ENCODE measurements around the gene ZNF496. TPM values are rescaled to one million over a fixed set of nuclear protein-coding genes. Genes with fewer than 3 reads are reported as not detected.
A peak's percentile ranks its signal among the peaks of the same experiment; 100 is the strongest.

Gene ZNF496
- total and polyA plus RNA-seq, 2 donors from 2014 or later, result 6.3 to 27.0 TPM

DNA sequence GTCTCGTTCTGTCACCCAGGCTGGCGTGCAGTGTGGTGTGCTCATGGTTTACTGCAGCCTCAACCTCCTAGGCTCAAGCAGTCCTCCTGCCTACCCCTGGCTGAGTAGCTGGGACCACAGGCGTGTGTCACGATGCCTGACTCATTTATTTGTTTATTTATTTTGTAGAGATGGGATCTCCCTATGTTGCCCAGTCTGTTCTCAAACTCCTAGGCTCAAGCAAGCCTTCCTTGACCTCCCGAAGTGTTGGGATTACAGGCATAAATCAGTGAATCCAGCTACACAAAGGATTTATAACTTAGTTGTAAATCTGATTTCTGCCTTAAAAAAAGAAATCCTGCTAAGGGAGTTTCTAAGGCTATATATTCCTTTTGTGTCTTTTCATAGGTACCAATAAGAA, 30.5 kb upstream of the ZNF496 start:
- TF ChIP-seq, protein P1, sequence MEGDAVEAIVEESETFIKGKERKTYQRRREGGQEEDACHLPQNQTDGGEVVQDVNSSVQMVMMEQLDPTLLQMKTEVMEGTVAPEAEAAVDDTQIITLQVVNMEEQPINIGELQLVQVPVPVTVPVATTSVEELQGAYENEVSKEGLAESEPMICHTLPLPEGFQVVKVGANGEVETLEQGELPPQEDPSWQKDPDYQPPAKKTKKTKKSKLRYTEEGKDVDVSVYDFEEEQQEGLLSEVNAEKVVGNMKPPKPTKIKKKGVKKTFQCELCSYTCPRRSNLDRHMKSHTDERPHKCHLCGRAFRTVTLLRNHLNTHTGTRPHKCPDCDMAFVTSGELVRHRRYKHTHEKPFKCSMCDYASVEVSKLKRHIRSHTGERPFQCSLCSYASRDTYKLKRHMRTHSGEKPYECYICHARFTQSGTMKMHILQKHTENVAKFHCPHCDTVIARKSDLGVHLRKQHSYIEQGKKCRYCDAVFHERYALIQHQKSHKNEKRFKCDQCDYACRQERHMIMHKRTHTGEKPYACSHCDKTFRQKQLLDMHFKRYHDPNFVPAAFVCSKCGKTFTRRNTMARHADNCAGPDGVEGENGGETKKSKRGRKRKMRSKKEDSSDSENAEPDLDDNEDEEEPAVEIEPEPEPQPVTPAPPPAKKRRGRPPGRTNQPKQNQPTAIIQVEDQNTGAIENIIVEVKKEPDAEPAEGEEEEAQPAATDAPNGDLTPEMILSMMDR (IDR thresholded peaks at IDR 0.05; ENCODE audit: borderline replicate concordance, extremely low read depth, insufficient read depth), result no peak
- Histone ChIP-seq H3K9me3 (ENCODE audit: control insufficient read depth in 2 of 3, insufficient read depth in 1 of 3, low read length in 3 of 3) (no peaks in the 10 kb centered on the region), H3K27me3 (ENCODE audit: control insufficient read depth, insufficient read depth, low read length) (no peaks in the 10 kb centered on the region), H3K36me3 (ENCODE audit: control insufficient read depth in 2 of 3, insufficient read depth in 3 of 3, low read length in 3 of 3) (no peaks in the 10 kb centered on the region), H3K27ac (ENCODE audit: low read depth in 2 of 2, low read length in 2 of 2) (no peak overlapping the region), H3K9ac (ENCODE audit: low read length in 3 of 3) (no peak overlapping the region), H3K4me3 (ENCODE audit: low read length in 3 of 3) (no peak overlapping the region), H3K4me1 (ENCODE audit: control insufficient read depth in 2 of 3, insufficient read depth in 2 of 3, low read depth in 1 of 3, low read length in 3 of 3) (no peaks in the 10 kb centered on the region)
- FAIRE-seq (no peak), DNase-seq (no peak)
- intact Hi-C loops (cut with DNase I), result no loop called here

DNA sequence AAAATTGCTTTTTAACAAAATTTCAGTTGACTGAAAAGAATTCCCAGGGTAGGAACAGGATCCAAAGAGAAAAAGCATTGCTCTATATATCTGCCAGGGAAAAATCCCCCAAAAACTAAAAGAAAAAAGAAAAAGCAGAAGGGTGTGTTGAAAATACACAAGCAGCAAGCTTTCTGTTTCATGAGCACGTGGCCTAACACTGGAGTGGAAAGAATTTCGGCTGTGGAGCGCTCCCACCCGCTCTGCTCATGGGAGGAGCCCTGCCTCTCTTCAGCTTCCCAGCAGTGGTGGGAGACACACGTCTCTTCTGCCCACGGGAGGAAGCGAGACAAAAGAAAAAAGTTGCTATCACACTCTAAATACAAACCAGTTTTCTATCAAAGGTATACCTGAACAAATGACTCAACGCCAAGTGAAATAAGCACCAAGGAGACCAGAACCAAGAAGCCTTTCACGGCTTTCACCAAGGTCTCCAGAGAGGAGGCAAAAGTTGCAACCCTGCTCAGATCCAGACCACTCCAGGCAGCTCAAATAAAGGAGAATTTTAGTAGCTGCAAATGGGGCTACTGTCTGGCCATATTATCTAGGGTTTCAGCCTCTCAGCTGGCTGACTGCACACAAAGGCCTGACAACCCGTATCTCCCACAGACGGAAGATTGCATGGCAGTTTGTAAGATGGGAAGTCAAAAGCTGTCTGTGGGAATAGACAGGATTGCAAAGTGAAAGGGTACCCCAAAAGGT, 29.5 kb upstream of the ZNF496 start:
- no peaks in the 10 kb centered on the region for H3K36me3 ChIP-seq (ENCODE audit: control insufficient read depth in 2 of 3, insufficient read depth in 3 of 3, low read length in 3 of 3)
- DNase-seq, result peak; percentile 48 to 88 (median 75)
- no peak overlapping the region for H3K9ac ChIP-seq (ENCODE audit: low read length in 3 of 3)
- H3K27me3 ChIP-seq (ENCODE audit: control insufficient read depth, insufficient read depth, low read length), result no peaks in the 10 kb centered on the region
- intact Hi-C loops (cut with DNase I), result no loop called here
- peak overlapping the region in 1 of 3 donors; percentile 27 for H3K4me3 ChIP-seq (ENCODE audit: low read length in 3 of 3)
- TF ChIP-seq, protein P1 (IDR thresholded peaks at IDR 0.05; ENCODE audit: borderline replicate concordance, extremely low read depth, insufficient read depth), result no peak
- no peak for FAIRE-seq
- no peaks in the 10 kb centered on the region for H3K9me3 ChIP-seq (ENCODE audit: control insufficient read depth in 2 of 3, insufficient read depth in 1 of 3, low read length in 3 of 3)
- peak overlapping the region; percentile 65 for H3K27ac ChIP-seq (ENCODE audit: low read depth in 2 of 2, low read length in 2 of 2)
- H3K4me1 ChIP-seq (ENCODE audit: control insufficient read depth in 2 of 3, insufficient read depth in 2 of 3, low read depth in 1 of 3, low read length in 3 of 3), result no peaks in the 10 kb centered on the region

DNA sequence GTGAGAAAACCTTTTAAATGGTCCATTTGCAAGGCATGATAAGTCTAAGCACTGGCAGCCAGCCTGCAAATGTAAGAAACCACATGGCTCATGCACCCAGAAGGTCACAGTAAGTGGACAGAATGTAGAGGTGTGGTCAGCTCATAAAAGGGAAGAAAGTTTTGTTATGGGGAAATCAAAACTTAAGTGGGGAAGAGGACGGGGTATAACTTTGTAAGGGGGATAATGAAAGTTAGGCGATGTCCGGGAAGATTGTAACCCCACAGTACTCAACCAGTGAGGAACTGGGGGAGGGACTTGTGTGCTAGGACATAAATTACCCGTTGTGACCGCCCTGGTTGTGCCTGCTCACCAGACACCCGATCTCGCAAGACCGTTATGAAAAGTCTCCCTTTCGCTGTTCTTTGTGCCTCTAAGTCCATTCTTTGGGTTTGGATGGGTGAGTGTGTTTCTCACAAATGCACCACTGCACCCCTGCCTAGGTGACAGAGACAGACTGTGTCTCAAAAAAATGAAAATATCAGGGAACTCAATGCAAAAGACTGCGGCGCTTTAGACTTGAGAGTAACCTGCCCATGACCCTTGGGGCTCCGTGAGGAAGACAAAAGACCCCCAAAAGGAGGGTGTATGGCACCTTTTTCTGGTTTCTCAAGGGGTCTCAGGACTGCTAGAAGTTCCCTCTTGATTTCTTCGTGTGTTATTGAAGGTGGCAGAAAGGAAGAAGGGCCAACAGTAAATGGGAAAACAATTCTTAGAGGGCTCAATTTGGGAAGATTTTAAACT, 28.6 kb upstream of the ZNF496 start:
- Histone ChIP-seq H3K27me3 (ENCODE audit: control insufficient read depth, insufficient read depth, low read length) (no peaks in the 10 kb centered on the region), H3K9ac (ENCODE audit: low read length in 3 of 3) (no peak overlapping the region), H3K4me3 (ENCODE audit: low read length in 3 of 3) (peak overlapping the region in 2 of 3 donors; percentile 4 to 27), H3K36me3 (ENCODE audit: control insufficient read depth in 2 of 3, insufficient read depth in 3 of 3, low read length in 3 of 3) (no peaks in the 10 kb centered on the region), H3K9me3 (ENCODE audit: control insufficient read depth in 2 of 3, insufficient read depth in 1 of 3, low read length in 3 of 3) (no peaks in the 10 kb centered on the region), H3K4me1 (ENCODE audit: control insufficient read depth in 2 of 3, insufficient read depth in 2 of 3, low read depth in 1 of 3, low read length in 3 of 3) (no peaks in the 10 kb centered on the region), H3K27ac (ENCODE audit: low read depth in 2 of 2, low read length in 2 of 2) (peak overlapping the region; percentile 65)
- no peak for FAIRE-seq
- intact Hi-C loops (cut with DNase I), result no loop called here
- peak in 3 of 5 donors; percentile 52 to 77 (median 77) for DNase-seq
- TF ChIP-seq, protein P1 (IDR thresholded peaks at IDR 0.05; ENCODE audit: borderline replicate concordance, extremely low read depth, insufficient read depth), result no peak
